SH-SY5Y (cell line): Measurements from ENCODE around the gene EIF4EBP3.

Experiments
- GATA2 ChIP-seq: IDR thresholded peaks from 2 replicates; pipeline ENCODE4 v1.6.1; 2011; ENCODE audit warnings: mild to moderate bottlenecking, low read depth, low read length
- GATA3 ChIP-seq: IDR thresholded peaks from 2 replicates; pipeline ENCODE4 v1.6.1; 2011; ENCODE audit warnings: low read depth, mild to moderate bottlenecking, low read length, moderate library complexity

- TF ChIP-seq GATA2 (no peak), GATA3 (no peak)
These were observed 16.9 kb downstream of the EIF4EBP3 start, which contains the start of the genes APBB3 and SLC35A4 for GRCh38 chr5:140564196-140565023.
